ENCODE measurements around the gene CYGB. TPM values are rescaled to one million over a fixed set of nuclear protein-coding genes. Genes with fewer than 3 reads are reported as not detected.

The CYGB gene
- total and polyA plus RNA-seq, 10 of the 15 experiments (the other 5 are each of a cell fraction or from before 2014, with no cell fraction given), result 0.34 TPM; not detected in 9

DNA sequence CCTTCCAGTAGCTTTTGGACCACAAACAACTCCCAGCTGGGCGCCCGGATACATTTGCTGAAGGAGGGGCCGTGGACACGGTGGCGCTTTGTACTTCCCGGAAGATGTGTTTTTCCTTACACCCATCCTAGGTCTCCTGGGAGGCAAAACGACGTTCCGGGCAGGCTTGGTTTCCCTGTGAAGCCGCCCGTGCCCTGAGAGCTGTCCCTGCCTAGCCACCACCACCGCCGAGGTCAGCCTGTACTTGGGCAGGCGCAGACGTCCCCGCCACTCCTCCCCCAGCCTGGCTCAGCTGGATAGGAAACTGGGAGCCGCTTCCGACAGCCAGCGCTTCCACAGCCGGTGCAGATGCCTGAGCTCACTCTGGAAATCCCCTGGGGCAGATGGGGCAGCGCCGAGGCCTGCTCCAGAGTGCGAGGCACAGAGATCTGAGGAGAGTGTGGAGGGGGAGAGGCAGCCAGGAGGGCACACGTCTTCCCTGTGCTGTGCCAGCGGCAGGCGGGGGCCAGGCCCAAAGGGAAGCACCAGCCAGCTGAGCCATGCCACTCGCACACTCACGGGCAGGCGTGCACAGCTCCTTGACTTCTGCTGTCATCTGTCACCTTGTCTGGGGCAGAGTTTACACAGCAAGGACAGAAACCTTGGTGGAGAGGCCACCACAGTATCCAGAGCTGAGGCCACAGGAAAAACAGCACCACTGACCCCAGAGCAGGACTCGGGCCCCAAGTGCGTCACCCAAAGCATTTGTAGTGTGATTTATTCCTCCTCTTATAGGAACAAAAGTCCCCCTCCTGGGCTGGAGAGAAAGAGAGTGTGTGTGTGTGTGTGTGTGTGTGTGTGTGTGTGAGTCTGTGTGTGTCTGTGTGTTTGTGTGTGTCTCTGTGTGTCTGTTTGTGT is 39.3 kb downstream of the CYGB start (continued):
- TF ChIP-seq, protein P1, sequence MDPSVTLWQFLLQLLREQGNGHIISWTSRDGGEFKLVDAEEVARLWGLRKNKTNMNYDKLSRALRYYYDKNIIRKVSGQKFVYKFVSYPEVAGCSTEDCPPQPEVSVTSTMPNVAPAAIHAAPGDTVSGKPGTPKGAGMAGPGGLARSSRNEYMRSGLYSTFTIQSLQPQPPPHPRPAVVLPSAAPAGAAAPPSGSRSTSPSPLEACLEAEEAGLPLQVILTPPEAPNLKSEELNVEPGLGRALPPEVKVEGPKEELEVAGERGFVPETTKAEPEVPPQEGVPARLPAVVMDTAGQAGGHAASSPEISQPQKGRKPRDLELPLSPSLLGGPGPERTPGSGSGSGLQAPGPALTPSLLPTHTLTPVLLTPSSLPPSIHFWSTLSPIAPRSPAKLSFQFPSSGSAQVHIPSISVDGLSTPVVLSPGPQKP (IDR thresholded peaks at IDR 0.05; ENCODE audit: low read depth, low read length), result no peak
- TF ChIP-seq, protein P2, sequence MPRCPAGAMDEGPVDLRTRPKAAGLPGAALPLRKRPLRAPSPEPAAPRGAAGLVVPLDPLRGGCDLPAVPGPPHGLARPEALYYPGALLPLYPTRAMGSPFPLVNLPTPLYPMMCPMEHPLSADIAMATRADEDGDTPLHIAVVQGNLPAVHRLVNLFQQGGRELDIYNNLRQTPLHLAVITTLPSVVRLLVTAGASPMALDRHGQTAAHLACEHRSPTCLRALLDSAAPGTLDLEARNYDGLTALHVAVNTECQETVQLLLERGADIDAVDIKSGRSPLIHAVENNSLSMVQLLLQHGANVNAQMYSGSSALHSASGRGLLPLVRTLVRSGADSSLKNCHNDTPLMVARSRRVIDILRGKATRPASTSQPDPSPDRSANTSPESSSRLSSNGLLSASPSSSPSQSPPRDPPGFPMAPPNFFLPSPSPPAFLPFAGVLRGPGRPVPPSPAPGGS (IDR thresholded peaks at IDR 0.05; ENCODE audit: borderline replicate concordance, insufficient read depth, low read depth, low read length, poor library complexity, severe bottlenecking), result no peak
- no peak for TF ChIP-seq NR2C2 (IDR thresholded peaks at IDR 0.05; ENCODE audit: borderline replicate concordance, control insufficient read depth, insufficient read length, low read depth)
- no peak for TF ChIP-seq NFYA (IDR thresholded peaks at IDR 0.05; ENCODE audit: borderline replicate concordance, low read depth, low read length)
- TF ChIP-seq NRF1 (conservative IDR thresholded peaks at IDR 0.05; ENCODE audit: low read depth, low read length), result no peak
- TF ChIP-seq, protein P3, sequence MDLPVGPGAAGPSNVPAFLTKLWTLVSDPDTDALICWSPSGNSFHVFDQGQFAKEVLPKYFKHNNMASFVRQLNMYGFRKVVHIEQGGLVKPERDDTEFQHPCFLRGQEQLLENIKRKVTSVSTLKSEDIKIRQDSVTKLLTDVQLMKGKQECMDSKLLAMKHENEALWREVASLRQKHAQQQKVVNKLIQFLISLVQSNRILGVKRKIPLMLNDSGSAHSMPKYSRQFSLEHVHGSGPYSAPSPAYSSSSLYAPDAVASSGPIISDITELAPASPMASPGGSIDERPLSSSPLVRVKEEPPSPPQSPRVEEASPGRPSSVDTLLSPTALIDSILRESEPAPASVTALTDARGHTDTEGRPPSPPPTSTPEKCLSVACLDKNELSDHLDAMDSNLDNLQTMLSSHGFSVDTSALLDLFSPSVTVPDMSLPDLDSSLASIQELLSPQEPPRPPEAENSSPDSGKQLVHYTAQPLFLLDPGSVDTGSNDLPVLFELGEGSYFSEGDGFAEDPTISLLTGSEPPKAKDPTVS (IDR thresholded peaks at IDR 0.05; ENCODE audit: low read depth, low read length), result no peak
- no peak for TF ChIP-seq MEF2B (IDR thresholded peaks at IDR 0.05; ENCODE audit: partially characterized antibody, poor library complexity, severe bottlenecking)
- TF ChIP-seq IKZF1 (conservative IDR thresholded peaks at IDR 0.05), result peak; percentile 89
- no peak for TF ChIP-seq ZNF217 (IDR thresholded peaks at IDR 0.05)
- peak; percentile 81 for TF ChIP-seq GATAD2B (conservative IDR thresholded peaks at IDR 0.05; ENCODE audit: low read depth)
- no peak for TF ChIP-seq SUPT20H (IDR thresholded peaks at IDR 0.05; ENCODE audit: borderline replicate concordance, control insufficient read depth, low read depth, low read length)
- TF ChIP-seq PKNOX1 (IDR thresholded peaks at IDR 0.05), result peak; percentile 30; the same call in 1 of the 2 replicates
- TF ChIP-seq, protein P4, sequence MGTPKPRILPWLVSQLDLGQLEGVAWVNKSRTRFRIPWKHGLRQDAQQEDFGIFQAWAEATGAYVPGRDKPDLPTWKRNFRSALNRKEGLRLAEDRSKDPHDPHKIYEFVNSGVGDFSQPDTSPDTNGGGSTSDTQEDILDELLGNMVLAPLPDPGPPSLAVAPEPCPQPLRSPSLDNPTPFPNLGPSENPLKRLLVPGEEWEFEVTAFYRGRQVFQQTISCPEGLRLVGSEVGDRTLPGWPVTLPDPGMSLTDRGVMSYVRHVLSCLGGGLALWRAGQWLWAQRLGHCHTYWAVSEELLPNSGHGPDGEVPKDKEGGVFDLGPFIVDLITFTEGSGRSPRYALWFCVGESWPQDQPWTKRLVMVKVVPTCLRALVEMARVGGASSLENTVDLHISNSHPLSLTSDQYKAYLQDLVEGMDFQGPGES (IDR thresholded peaks at IDR 0.05), result no peak
- TF ChIP-seq, protein P5, sequence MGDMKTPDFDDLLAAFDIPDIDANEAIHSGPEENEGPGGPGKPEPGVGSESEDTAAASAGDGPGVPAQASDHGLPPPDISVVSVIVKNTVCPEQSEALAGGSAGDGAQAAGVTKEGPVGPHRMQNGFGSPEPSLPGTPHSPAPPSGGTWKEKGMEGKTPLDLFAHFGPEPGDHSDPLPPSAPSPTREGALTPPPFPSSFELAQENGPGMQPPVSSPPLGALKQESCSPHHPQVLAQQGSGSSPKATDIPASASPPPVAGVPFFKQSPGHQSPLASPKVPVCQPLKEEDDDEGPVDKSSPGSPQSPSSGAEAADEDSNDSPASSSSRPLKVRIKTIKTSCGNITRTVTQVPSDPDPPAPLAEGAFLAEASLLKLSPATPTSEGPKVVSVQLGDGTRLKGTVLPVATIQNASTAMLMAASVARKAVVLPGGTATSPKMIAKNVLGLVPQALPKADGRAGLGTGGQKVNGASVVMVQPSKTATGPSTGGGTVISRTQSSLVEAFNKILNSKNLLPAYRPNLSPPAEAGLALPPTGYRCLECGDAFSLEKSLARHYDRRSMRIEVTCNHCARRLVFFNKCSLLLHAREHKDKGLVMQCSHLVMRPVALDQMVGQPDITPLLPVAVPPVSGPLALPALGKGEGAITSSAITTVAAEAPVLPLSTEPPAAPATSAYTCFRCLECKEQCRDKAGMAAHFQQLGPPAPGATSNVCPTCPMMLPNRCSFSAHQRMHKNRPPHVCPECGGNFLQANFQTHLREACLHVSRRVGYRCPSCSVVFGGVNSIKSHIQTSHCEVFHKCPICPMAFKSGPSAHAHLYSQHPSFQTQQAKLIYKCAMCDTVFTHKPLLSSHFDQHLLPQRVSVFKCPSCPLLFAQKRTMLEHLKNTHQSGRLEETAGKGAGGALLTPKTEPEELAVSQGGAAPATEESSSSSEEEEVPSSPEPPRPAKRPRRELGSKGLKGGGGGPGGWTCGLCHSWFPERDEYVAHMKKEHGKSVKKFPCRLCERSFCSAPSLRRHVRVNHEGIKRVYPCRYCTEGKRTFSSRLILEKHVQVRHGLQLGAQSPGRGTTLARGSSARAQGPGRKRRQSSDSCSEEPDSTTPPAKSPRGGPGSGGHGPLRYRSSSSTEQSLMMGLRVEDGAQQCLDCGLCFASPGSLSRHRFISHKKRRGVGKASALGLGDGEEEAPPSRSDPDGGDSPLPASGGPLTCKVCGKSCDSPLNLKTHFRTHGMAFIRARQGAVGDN (IDR thresholded peaks at IDR 0.05), result peak; percentile 95
- TF ChIP-seq RAD21 (IDR thresholded peaks at IDR 0.05; ENCODE audit: insufficient read depth, low read depth, low read length), result no peak
- peak; percentile 78 for TF ChIP-seq EED (IDR thresholded peaks at IDR 0.05; ENCODE audit: low read depth)
- no peak for TF ChIP-seq SREBF2 (IDR thresholded peaks at IDR 0.05; ENCODE audit: low read length)
- peak; percentile 64 for TF ChIP-seq IKZF2 (IDR thresholded peaks at IDR 0.05)
